ENCODE measurements around the gene PIGC. TPM values are rescaled to one million over a fixed set of nuclear protein-coding genes. Genes with fewer than 3 reads are reported as not detected.

The PIGC gene
- total and polyA plus RNA-seq, 12 donors, result 19.7 to 33.6 (median 25.2) TPM

GRCh38 chr1:172484252-172484651, 40.4 kb upstream of the PIGC start:
- Histone ChIP-seq H3K27me3 (no peaks in the 10 kb centered on the region), H3K9me3 (replicated peaks in 1 of 3) (no peaks in the 10 kb centered on the region), H3K4me1 (replicated peaks in 1 of 2) (no peaks in the 10 kb centered on the region), H3K27ac (no peak overlapping the region), H3K36me3 (replicated peaks in 1 of 2) (no peaks in the 10 kb centered on the region), H3K4me3 (no peak overlapping the region)
- intact Hi-C loops (cut with DNase I), result no loop called here
- no peak for TF ChIP-seq POLR2A (IDR thresholded peaks at IDR 0.05)
- TF ChIP-seq CTCF (IDR thresholded peaks at IDR 0.05), result no peak
- no peak for DNase-seq

GRCh38 chr1:172483448-172483847, 39.6 kb upstream of the PIGC start:
- Histone ChIP-seq H3K4me1 (replicated peaks in 1 of 2) (no peaks in the 10 kb centered on the region), H3K27ac (no peak overlapping the region), H3K36me3 (replicated peaks in 1 of 2) (no peaks in the 10 kb centered on the region), H3K4me3 (no peak overlapping the region), H3K27me3 (no peaks in the 10 kb centered on the region), H3K9me3 (replicated peaks in 1 of 3) (no peaks in the 10 kb centered on the region)
- intact Hi-C loops (cut with DNase I), result no loop called here
- no peak for DNase-seq
- TF ChIP-seq POLR2A (IDR thresholded peaks at IDR 0.05) (no peak), CTCF (IDR thresholded peaks at IDR 0.05) (no peak)

GRCh38 chr1:172482044-172482443, 38.2 kb upstream of the PIGC start:
- H3K27ac ChIP-seq, result no peak overlapping the region
- no peak overlapping the region for H3K4me3 ChIP-seq
- no peak for DNase-seq
- no peaks in the 10 kb centered on the region for H3K27me3 ChIP-seq
- H3K4me1 ChIP-seq (replicated peaks in 1 of 2), result no peaks in the 10 kb centered on the region
- TF ChIP-seq CTCF (IDR thresholded peaks at IDR 0.05) (no peak), POLR2A (IDR thresholded peaks at IDR 0.05) (no peak)
- H3K9me3 ChIP-seq (replicated peaks in 1 of 3), result no peaks in the 10 kb centered on the region
- 0 to 12% (median 0%) methylated on average over 1 of the region's 1 CpG for WGBS, 4 donors
- intact Hi-C loops (cut with DNase I), result no loop called here
- no peaks in the 10 kb centered on the region for H3K36me3 ChIP-seq (replicated peaks in 1 of 2)

- intact Hi-C loops (cut with DNase I), result no loop called here
- Histone ChIP-seq H3K27ac (no peak overlapping the region), H3K4me1 (replicated peaks in 1 of 2) (no peaks in the 10 kb centered on the region), H3K4me3 (no peak overlapping the region), H3K36me3 (replicated peaks in 1 of 2) (no peaks in the 10 kb centered on the region), H3K9me3 (replicated peaks in 1 of 3) (no peaks in the 10 kb centered on the region), H3K27me3 (no peaks in the 10 kb centered on the region)
- TF ChIP-seq POLR2A (IDR thresholded peaks at IDR 0.05), result no peak
- TF ChIP-seq CTCF (IDR thresholded peaks at IDR 0.05), result no peak
- DNase-seq, result no peak
- 80 to 87% (median 85%) methylated on average over 3 of the region's 3 CpGs for WGBS, 4 donors
These were observed 36.6 kb upstream of the PIGC start for GRCh38 chr1:172480431-172480830.

Data from adrenal gland (tissue), 12 donors.